HEK293T (cell line): ENCODE measurements around the gene PDE4B.
"Not testable (repeated sequence)": the region's sequence is repeated elsewhere in the genome, so short reads cannot be mapped to it uniquely, and the experiment has no call there.

Source experiments
- BHLHE40 ChIP-seq: fragments of 450-650 bp; IDR thresholded peaks from 2 replicates; pipeline ENCODE4 v1.6.1; 2016; ENCODE audit warnings: mild to moderate bottlenecking, moderate library complexity, borderline replicate concordance
- FOXA1 ChIP-seq: fragments of 450-650 bp; IDR thresholded peaks from 2 replicates; pipeline ENCODE4 v1.6.1; 2016; ENCODE audit warnings: mild to moderate bottlenecking
- HDGF ChIP-seq: fragments of 450-650 bp; IDR thresholded peaks from 2 replicates; pipeline ENCODE4 v1.6.1; 2017; ENCODE audit warnings: antibody characterized with exemption, borderline replicate concordance
- SP1 ChIP-seq: fragments of 450-650 bp; IDR thresholded peaks from 2 replicates; pipeline ENCODE4 v1.6.1; 2017
- SUZ12 ChIP-seq: fragments of 450-650 bp; IDR thresholded peaks from 2 replicates; pipeline ENCODE4 v1.6.1; 2016; ENCODE audit warnings: mild to moderate bottlenecking
- TARDBP ChIP-seq: fragments of 450-650 bp; IDR thresholded peaks from 2 replicates; pipeline ENCODE4 v1.6.1; 2016
- TF ChIP-seq, protein P1 (sequence below): fragments of 450-650 bp; IDR thresholded peaks from 2 replicates; pipeline ENCODE4 v1.6.1; 2016

DNA sequence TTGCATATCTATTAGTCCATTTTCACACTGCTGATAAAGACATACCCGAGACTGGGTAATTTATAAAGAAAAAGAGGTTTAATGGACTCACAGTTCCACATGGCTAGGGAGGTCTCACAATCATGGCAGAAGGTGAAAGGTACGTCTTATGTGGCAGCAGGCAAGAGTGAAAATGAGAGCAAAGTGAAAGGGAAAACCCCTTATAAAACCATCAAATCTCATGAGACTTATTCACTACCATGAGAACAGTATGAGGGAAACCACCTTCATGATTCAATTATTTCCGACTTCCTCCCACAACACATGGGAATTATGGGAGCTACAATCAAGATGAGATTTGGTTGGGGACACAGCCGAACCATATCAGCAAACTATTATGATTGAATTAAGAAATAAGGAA, 335.9 kb downstream of the PDE4B start:
- not testable (repeated sequence) for TF ChIP-seq SUZ12, TARDBP, BHLHE40, SP1, FOXA1, HDGF
- TF ChIP-seq, protein P1, sequence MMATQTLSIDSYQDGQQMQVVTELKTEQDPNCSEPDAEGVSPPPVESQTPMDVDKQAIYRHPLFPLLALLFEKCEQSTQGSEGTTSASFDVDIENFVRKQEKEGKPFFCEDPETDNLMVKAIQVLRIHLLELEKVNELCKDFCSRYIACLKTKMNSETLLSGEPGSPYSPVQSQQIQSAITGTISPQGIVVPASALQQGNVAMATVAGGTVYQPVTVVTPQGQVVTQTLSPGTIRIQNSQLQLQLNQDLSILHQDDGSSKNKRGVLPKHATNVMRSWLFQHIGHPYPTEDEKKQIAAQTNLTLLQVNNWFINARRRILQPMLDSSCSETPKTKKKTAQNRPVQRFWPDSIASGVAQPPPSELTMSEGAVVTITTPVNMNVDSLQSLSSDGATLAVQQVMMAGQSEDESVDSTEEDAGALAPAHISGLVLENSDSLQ = not testable (repeated sequence)
